ENCODE measurements around the gene NEUROD2.

GRCh38 chr17:39568702-39569101 lies 39.0 kb downstream of the NEUROD2 start:
- TF ChIP-seq CTCF (IDR thresholded peaks at IDR 0.05) (no peak), POLR2A (IDR thresholded peaks at IDR 0.05) (no peak), POLR2AphosphoS5 (IDR thresholded peaks at IDR 0.05) (no peak), EP300 (IDR thresholded peaks at IDR 0.05) (no peak)
